Erythroblast (primary cell): ENCODE measurements around the gene SSBP3.

Source experiments
- GATA1 ChIP-seq: IDR thresholded peaks from 2 replicates; pipeline ENCODE4 v1.6.1; 2011; ENCODE audit warnings: low read depth, mild to moderate bottlenecking, control low read depth, low read length, moderate library complexity
- POLR2A ChIP-seq: IDR thresholded peaks from 2 replicates; pipeline ENCODE4 v1.6.1; 2011; ENCODE audit warnings: mild to moderate bottlenecking, low read length

DNA sequence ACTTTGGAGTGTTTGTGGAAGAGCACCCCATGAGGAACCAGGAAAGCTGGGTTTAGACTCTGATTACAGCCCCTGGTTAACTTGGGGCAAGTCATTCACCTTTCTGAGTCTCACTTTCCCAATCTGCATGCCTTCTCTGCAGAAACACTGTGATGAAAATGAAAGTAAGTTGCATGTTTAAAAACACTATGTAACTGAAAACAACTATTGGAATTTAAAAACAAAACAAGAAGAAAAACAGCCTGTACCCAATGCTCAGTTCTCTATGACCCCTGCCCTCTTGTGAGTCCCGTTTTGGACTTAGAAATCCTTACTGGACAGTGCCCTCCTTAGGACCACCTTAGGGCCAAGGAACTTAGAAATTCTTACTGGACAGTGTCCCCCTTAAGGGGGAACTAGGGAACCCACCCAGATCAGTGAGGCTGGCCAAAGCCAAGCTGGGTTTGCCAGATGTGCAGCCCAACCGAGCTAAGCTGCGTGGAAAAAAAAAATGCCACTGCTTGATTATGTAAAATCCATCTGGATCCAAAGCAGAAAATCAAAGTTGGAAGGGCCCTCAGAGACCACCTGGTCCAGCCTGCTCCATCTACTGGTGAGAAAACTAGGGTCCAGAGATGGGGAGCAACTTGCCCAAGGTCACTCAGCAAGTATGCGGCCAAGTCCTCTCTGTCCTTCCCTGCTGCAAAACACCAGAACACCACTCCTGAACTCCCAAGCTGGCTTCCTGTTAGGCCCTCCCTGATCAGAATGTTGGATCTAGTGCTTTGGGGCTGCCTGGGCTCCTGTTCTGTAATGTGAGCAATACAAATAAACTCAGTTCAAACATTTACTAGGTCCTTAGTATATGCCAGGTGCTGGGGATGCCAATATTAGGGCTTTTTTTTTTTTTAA is 128.5 kb downstream of the SSBP3 start:
- TF ChIP-seq POLR2A: no peak
- no peak for TF ChIP-seq GATA1
